ENCODE measurements around the gene HPS4. TPM values are rescaled to one million over a fixed set of nuclear protein-coding genes. Genes with fewer than 3 reads are reported as not detected.

The HPS4 gene
- total RNA-seq, 4 donors from 2014 or later = 22.8 to 74.3 (median 47.0) TPM

GRCh38 chr22:26482161-26482560 is 1.4 kb downstream of the HPS4 start:
- H3K9me3 ChIP-seq = no peaks in the 10 kb centered on the region
- H3K4me3 ChIP-seq = no peak overlapping the region
- peak overlapping the region in 1 of 4 donors; percentile 27 for H3K27ac ChIP-seq
- H3K4me1 ChIP-seq = peaks cover 0 to 56% (median 21%) of the 10 kb centered on the region in 4 donors
- TF ChIP-seq POLR2A (IDR thresholded peaks at IDR 0.05) = no peak
- TF ChIP-seq CTCF (IDR thresholded peaks at IDR 0.05) = no peak
- H3K36me3 ChIP-seq = peaks cover 0 to 10% (median 0%) of the 10 kb centered on the region in 3 donors
- no peaks in the 10 kb centered on the region for H3K27me3 ChIP-seq
- DNase-seq = no peak

GRCh38 chr22:26481694-26482093 is 1.9 kb downstream of the HPS4 start:
- Histone ChIP-seq H3K27me3 (no peaks in the 10 kb centered on the region), H3K4me3 (no peak overlapping the region), H3K36me3 (peaks cover 0 to 14% (median 0%) of the 10 kb centered on the region in 3 donors), H3K4me1 (peaks cover 0 to 56% (median 21%) of the 10 kb centered on the region in 4 donors), H3K9me3 (no peaks in the 10 kb centered on the region), H3K27ac (peak overlapping the region in 1 of 4 donors; percentile 27)
- no peak for TF ChIP-seq CTCF (IDR thresholded peaks at IDR 0.05)
- DNase-seq = no peak

- Histone ChIP-seq H3K4me1 (peaks cover 0 to 56% (median 21%) of the 10 kb centered on the region in 4 donors), H3K27ac (peak overlapping the region in 1 of 4 donors; percentile 27)
- DNase-seq = no peak
These were observed 2.4 kb downstream of the HPS4 start for GRCh38 chr22:26481112-26481693.

GRCh38 chr22:26480611-26480932 is 3.0 kb downstream of the HPS4 start:
- DNase-seq = no peak
- TF ChIP-seq CTCF (IDR thresholded peaks at IDR 0.05) (no peak), POLR2A (IDR thresholded peaks at IDR 0.05) (no peak)
- no peaks in the 10 kb centered on the region for H3K9me3 ChIP-seq
- H3K27me3 ChIP-seq = no peaks in the 10 kb centered on the region
- no peak overlapping the region for H3K4me3 ChIP-seq
- H3K4me1 ChIP-seq = peaks cover 0 to 56% (median 21%) of the 10 kb centered on the region in 4 donors
- H3K27ac ChIP-seq = peak overlapping the region in 2 of 4 donors; percentile 19 to 39
- H3K36me3 ChIP-seq = peaks cover 0 to 24% (median 0%) of the 10 kb centered on the region in 3 donors

More at GRCh38 chr22:26481112-26481693, 2.4 kb downstream of the HPS4 start:
- Histone ChIP-seq H3K4me3 (no peak overlapping the region), H3K36me3 (peaks cover 0 to 19% (median 0%) of the 10 kb centered on the region in 3 donors), H3K9me3 (no peaks in the 10 kb centered on the region), H3K27me3 (no peaks in the 10 kb centered on the region)
- TF ChIP-seq CTCF (IDR thresholded peaks at IDR 0.05) (no peak), POLR2A (IDR thresholded peaks at IDR 0.05) (no peak)

- TF ChIP-seq CTCF (IDR thresholded peaks at IDR 0.05) (no peak), POLR2A (IDR thresholded peaks at IDR 0.05) (no peak)
- DNase-seq = no peak
- Histone ChIP-seq H3K9me3 (no peaks in the 10 kb centered on the region), H3K36me3 (peaks cover 0 to 30% (median 0%) of the 10 kb centered on the region in 3 donors), H3K4me1 (peaks cover 0 to 52% (median 20%) of the 10 kb centered on the region in 4 donors), H3K4me3 (peak overlapping the region; percentile 5 to 29 (median 26)), H3K27me3 (no peaks in the 10 kb centered on the region), H3K27ac (peak overlapping the region; percentile 2 to 52 (median 20))
These were observed 3.6 kb downstream of the HPS4 start for GRCh38 chr22:26479792-26480610.

Data from Peyer's patch (tissue), 4 donors.